ENCODE data around the gene FAM163A. TPM values are rescaled to one million over a fixed set of nuclear protein-coding genes. Genes with fewer than 3 reads are reported as not detected.

FAM163A gene
- total RNA-seq, 1 experiment from 2014 or later: not detected

- TF ChIP-seq CBX3 (IDR thresholded peaks at IDR 0.05; ENCODE audit: low read depth) (no peak), EZH2 (IDR thresholded peaks at IDR 0.05) (no peak), CEBPB (IDR thresholded peaks at IDR 0.05; ENCODE audit: low read depth) (no peak), JUND (IDR thresholded peaks at IDR 0.05) (no peak), MAX (IDR thresholded peaks at IDR 0.05) (no peak), POLR2A (IDR thresholded peaks at IDR 0.05; ENCODE audit: borderline replicate concordance, extremely low read depth, insufficient read depth, insufficient read length) (no peak)
These were observed 75.2 kb downstream of the FAM163A start (continued) for GRCh38 chr1:179818260-179818659.

- intact Hi-C loops (cut with micrococcal nuclease): loop anchor here (10.0 kb wide), 1 partner anchor 564 kb away; no protein-coding TSS in a partner anchor
- BruUV-seq (replicated peaks): no TSS peak
- ChIA-PET RAD21 (ENCODE audit: low non-redundant PET in 1 of 2, low total read pairs in 2 of 2, uncharacterized antibody in 2 of 2, unreplicated experiment in 2 of 2) (no interaction called here), CTCF (interaction anchor here (3.5 kb wide), 1 partner anchor 9 kb away, joined by 14 read pairs; no protein-coding TSS in a partner anchor), POLR2A (no interaction called here)
- ATAC-seq (no peak), DNase-seq (ENCODE audit: low read depth, low spot score) (no peak)
- Histone ChIP-seq H3K27me3 (ENCODE audit: insufficient read depth, low read length) (no peaks in the 10 kb centered on the region), H4K20me1 (ENCODE audit: insufficient read depth) (no peaks in the 10 kb centered on the region), H3K4me2 (ENCODE audit: low read length) (no peak overlapping the region), H3K9me3 (ENCODE audit: control insufficient read depth in 1 of 2, insufficient read depth in 1 of 2, low read depth in 1 of 2, low read length in 2 of 2) (no peaks in the 10 kb centered on the region), H3K79me2 (ENCODE audit: insufficient read depth, low read length) (no peaks in the 10 kb centered on the region), H3K27ac (ENCODE audit: low read depth, low read length) (no peak overlapping the region), H3K36me3 (ENCODE audit: control insufficient read depth in 1 of 2, insufficient read depth in 2 of 2, low read length in 2 of 2) (no peaks in the 10 kb centered on the region), H3K4me3 (replicated peaks in 1 of 2; ENCODE audit: low read depth in 1 of 2, low read length in 2 of 2) (no peak overlapping the region), H3K9me2 (ENCODE audit: insufficient read depth) (no peaks in the 10 kb centered on the region), H3K9ac (ENCODE audit: low read length) (no peak overlapping the region), H3K4me1 (ENCODE audit: control insufficient read depth in 1 of 2, insufficient read depth in 2 of 2, low read length in 2 of 2) (peaks cover 3 to 18% of the 10 kb centered on the region in 2 experiments; a peak in 3 of 4 replicates), H2AFZ (ENCODE audit: low read depth, low read length, poor library complexity, severe bottlenecking) (no peak overlapping the region)
- TF ChIP-seq TCF7L2 (IDR thresholded peaks at IDR 0.05; ENCODE audit: borderline replicate concordance, extremely low read depth, insufficient read depth, insufficient read length) (no peak), CBX3 (IDR thresholded peaks at IDR 0.05; ENCODE audit: low read depth) (no peak), REST (IDR thresholded peaks at IDR 0.05; ENCODE audit: low read depth) (no peak), JUND (IDR thresholded peaks at IDR 0.05) (no peak), SIN3A (IDR thresholded peaks at IDR 0.05; ENCODE audit: low read depth) (no peak), CTCF (IDR thresholded peaks at IDR 0.05 in 2 of 3, conservative IDR thresholded peaks at IDR 0.05 in 1 of 3; ENCODE audit: borderline replicate concordance in 1 of 3, insufficient read depth in 1 of 3, low read depth in 2 of 3, low read length in 2 of 3) (no peak), RAD21 (IDR thresholded peaks at IDR 0.05; ENCODE audit: low read depth) (no peak), FOSL1 (IDR thresholded peaks at IDR 0.05; ENCODE audit: low read depth) (no peak), POLR2A (IDR thresholded peaks at IDR 0.05; ENCODE audit: borderline replicate concordance, extremely low read depth, insufficient read depth, insufficient read length) (no peak), EZH2phosphoT487 (IDR thresholded peaks at IDR 0.05; ENCODE audit: borderline replicate concordance) (no peak), SRF (IDR thresholded peaks at IDR 0.05; ENCODE audit: low read depth) (no peak), ZFX (IDR thresholded peaks at IDR 0.05) (no peak), CEBPB (IDR thresholded peaks at IDR 0.05; ENCODE audit: low read depth) (no peak)
These were observed 75.7 kb downstream of the FAM163A start for GRCh38 chr1:179818743-179819173.
